ENCODE measurements around the gene FAM20C. TPM values are rescaled to one million over a fixed set of nuclear protein-coding genes. Genes with fewer than 3 reads are reported as not detected.
A peak's percentile ranks its signal among the peaks of the same experiment; 100 is the strongest.

Gene FAM20C
- total RNA-seq, 1 experiment from 2014 or later = 8.8 TPM

DNA sequence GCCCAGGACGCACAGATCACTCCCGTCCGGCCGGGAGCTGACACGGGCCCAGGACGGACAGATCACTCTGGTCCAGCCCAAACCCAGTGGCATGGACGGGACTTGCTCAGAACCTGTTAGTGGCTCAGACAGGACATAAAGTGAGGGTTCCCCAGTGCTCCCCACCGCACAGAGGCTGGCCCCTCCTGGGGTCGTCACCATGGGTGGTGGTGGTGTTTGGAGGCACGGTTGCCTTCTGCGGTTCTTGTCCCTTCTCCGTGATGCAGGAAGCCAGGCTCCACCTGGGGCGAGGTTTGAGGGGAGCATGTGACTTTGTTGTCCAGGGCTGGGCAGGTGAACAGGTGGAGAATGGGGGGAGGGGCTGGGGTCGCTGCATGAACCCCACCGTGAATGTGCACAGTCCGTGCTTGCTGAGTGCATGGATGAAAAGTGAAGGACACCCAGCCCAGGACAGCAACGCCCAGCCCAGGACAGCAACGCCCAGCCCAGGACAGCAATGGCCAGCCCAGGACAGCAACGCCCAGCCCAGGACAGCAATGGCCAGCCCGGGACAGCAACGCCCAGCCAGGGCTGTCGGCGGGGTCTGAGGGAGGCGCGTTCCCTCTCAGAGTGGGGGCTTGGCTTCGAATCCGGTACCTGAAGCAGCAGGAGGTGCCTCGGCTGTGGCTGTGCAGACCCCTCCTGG, 26.7 kb downstream of the FAM20C start:
- POLR2A ChIA-PET = no interaction called here
- TF ChIP-seq, protein P1, sequence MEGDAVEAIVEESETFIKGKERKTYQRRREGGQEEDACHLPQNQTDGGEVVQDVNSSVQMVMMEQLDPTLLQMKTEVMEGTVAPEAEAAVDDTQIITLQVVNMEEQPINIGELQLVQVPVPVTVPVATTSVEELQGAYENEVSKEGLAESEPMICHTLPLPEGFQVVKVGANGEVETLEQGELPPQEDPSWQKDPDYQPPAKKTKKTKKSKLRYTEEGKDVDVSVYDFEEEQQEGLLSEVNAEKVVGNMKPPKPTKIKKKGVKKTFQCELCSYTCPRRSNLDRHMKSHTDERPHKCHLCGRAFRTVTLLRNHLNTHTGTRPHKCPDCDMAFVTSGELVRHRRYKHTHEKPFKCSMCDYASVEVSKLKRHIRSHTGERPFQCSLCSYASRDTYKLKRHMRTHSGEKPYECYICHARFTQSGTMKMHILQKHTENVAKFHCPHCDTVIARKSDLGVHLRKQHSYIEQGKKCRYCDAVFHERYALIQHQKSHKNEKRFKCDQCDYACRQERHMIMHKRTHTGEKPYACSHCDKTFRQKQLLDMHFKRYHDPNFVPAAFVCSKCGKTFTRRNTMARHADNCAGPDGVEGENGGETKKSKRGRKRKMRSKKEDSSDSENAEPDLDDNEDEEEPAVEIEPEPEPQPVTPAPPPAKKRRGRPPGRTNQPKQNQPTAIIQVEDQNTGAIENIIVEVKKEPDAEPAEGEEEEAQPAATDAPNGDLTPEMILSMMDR (IDR thresholded peaks at IDR 0.05; ENCODE audit: unreplicated experiment) = no peak
- Mint-ChIP-seq H3K4me3 (ENCODE audit: unreplicated experiment) (no peak overlapping the region), H3K9me3 (ENCODE audit: unreplicated experiment) (no peaks in the 10 kb centered on the region), H3K36me3 (ENCODE audit: insufficient read depth, unreplicated experiment) (peaks cover 4% of the 10 kb centered on the region), H3K27me3 (ENCODE audit: insufficient read depth, unreplicated experiment) (no peaks in the 10 kb centered on the region), H3K4me1 (ENCODE audit: insufficient read depth, unreplicated experiment) (peaks cover 12% of the 10 kb centered on the region), H3K27ac (ENCODE audit: low read depth, unreplicated experiment) (no peak overlapping the region)
- BruUV-seq (replicated peaks) = no TSS peak
- intact Hi-C loops (cut with micrococcal nuclease) = no loop called here
- DNase-seq (ENCODE audit: unreplicated experiment) = no peak
- CTCF ChIA-PET = interaction anchor here (0.7 kb wide), 1 partner anchor 9 kb away, joined by 3 read pairs; no protein-coding TSS in a partner anchor

DNA sequence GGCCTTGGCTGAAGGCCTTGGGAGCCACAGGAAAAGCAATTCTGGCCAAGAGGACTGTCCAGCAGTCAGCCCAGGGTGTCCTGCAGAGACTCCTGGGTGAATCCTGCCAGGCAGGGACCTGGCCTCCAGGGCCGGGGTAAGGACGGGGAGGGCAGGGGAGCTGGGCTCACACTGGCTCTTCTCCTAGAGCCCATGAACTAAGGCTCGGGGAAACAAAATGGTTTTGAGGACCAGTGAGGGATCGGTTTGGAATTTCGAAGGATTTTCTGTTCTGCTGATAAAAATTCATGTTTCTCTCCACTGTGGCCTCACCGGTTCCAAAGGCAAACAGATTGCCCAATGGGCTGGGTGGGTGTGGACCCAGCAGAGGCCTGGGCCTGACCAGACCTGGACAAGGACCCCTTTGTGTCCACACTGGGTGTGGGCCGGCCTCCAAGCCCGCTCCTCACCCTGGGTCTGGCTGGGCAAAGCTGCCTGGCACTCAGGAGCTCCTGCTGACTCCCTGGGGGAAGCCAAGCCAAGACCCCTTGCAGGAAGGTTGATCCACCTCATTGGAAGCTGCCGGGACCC, 27.3 kb downstream of the FAM20C start:
- ChIA-PET CTCF (interaction anchor here (0.5 kb wide), 1 partner anchor 54 kb away, joined by 3 read pairs; no protein-coding TSS in a partner anchor), POLR2A (no interaction called here)
- no peaks in the 10 kb centered on the region for H3K27me3 Mint-ChIP-seq (ENCODE audit: insufficient read depth, unreplicated experiment)
- H3K36me3 Mint-ChIP-seq (ENCODE audit: insufficient read depth, unreplicated experiment) = peaks cover 4% of the 10 kb centered on the region
- no peaks in the 10 kb centered on the region for H3K9me3 Mint-ChIP-seq (ENCODE audit: unreplicated experiment)
- intact Hi-C loops (cut with micrococcal nuclease) = no loop called here
- H3K4me3 Mint-ChIP-seq (ENCODE audit: unreplicated experiment) = no peak overlapping the region
- TF ChIP-seq, protein P1 (IDR thresholded peaks at IDR 0.05; ENCODE audit: unreplicated experiment) = no peak
- no TSS peak for BruUV-seq (replicated peaks)
- peaks cover 6% of the 10 kb centered on the region for H3K4me1 Mint-ChIP-seq (ENCODE audit: insufficient read depth, unreplicated experiment)
- H3K27ac Mint-ChIP-seq (ENCODE audit: low read depth, unreplicated experiment) = no peak overlapping the region
- DNase-seq (ENCODE audit: unreplicated experiment) = no peak

DNA sequence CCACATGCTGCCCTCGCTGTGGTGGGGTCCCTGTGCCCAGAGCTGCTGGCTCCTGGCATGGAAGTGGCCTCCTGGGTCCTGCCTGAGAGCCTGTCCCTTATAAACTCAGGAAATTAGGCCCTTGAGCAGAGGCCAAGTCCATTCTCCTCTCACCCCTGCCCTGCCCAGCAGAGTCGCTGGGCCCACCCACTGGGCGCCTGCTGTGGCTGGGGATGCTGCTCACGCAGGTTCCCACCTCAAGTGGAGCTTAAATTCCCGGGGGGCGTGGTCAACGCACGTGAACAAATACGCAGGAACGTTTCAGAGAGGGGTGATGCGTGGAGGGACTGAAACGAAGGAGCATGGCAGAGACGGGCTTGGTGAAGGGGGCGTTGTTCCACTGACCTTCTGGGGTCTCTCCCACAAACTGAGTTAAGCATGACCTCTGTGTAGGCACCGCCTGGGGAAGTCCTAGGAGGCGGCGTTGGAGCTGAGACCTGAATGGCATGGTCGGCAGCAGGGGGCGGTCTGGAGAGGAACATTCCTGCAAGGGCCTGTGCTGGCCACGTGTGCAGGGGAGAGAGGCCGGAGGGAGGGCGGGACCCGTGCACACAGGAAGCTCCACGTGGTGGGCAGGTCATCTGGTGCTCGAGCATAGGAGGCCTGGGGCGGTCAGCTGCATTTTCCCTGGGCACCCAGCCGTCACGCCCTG, 27.9 kb downstream of the FAM20C start:
- no peak overlapping the region for H3K27ac Mint-ChIP-seq (ENCODE audit: low read depth, unreplicated experiment)
- H3K4me1 Mint-ChIP-seq (ENCODE audit: insufficient read depth, unreplicated experiment) = no peaks in the 10 kb centered on the region
- DNase-seq (ENCODE audit: unreplicated experiment) = no peak
- H3K36me3 Mint-ChIP-seq (ENCODE audit: insufficient read depth, unreplicated experiment) = peaks cover 4% of the 10 kb centered on the region
- intact Hi-C loops (cut with micrococcal nuclease) = no loop called here
- H3K9me3 Mint-ChIP-seq (ENCODE audit: unreplicated experiment) = no peaks in the 10 kb centered on the region
- POLR2A ChIA-PET = no interaction called here
- H3K27me3 Mint-ChIP-seq (ENCODE audit: insufficient read depth, unreplicated experiment) = no peaks in the 10 kb centered on the region
- TF ChIP-seq, protein P1 (IDR thresholded peaks at IDR 0.05; ENCODE audit: unreplicated experiment) = no peak
- CTCF ChIA-PET = interaction anchor here (0.5 kb wide), 1 partner anchor 53 kb away, joined by 3 read pairs; no protein-coding TSS in a partner anchor
- BruUV-seq (replicated peaks) = no TSS peak
- no peak overlapping the region for H3K4me3 Mint-ChIP-seq (ENCODE audit: unreplicated experiment)

DNA sequence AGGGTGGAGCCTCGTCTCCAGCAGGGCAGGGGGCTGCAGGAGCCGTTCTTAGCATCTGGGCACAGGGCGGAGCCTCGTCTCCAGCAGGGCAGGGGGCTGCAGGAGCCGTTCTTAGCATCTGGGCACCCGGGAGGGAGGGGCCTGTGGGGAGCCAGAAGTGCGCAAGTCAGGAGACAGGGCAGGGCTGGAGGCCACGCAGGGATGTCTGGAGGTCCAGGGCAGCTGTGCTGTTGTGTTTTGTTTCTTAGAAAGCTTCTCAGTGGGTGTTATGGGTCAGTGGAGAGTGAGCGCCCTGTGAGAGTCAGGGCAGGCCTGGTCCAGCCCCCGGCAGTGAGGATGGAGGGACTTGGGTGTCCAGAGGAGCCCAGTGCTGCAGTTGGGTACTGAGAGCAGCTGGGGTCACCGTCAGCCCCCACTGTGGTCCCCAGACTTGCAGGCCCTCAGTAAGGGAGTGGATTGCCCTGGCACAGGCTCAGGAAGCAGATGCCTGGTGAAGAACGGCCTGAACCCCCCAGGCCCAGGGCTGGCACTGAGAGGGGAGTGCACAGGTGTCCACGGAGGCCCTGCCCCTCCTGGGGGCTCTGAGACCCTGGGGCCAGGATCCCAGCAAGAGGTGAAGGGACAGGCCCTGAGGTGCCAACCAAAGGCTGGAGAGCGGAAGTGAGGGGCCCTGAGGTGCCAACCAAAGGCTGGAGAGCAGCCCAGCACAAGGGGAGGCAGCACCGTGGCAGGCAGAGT, 29.8 kb downstream of the FAM20C start:
- ChIA-PET POLR2A (no interaction called here), CTCF (no interaction called here)
- DNase-seq (ENCODE audit: unreplicated experiment) = no peak
- intact Hi-C loops (cut with micrococcal nuclease) = no loop called here
- peak overlapping the region; percentile 4 for H3K27ac Mint-ChIP-seq (ENCODE audit: low read depth, unreplicated experiment)
- no peaks in the 10 kb centered on the region for H3K4me1 Mint-ChIP-seq (ENCODE audit: insufficient read depth, unreplicated experiment)
- no TSS peak for BruUV-seq (replicated peaks)
- no peak overlapping the region for H3K4me3 Mint-ChIP-seq (ENCODE audit: unreplicated experiment)
- TF ChIP-seq, protein P1 (IDR thresholded peaks at IDR 0.05; ENCODE audit: unreplicated experiment) = no peak
- H3K9me3 Mint-ChIP-seq (ENCODE audit: unreplicated experiment) = no peaks in the 10 kb centered on the region
- peaks cover 4% of the 10 kb centered on the region for H3K36me3 Mint-ChIP-seq (ENCODE audit: insufficient read depth, unreplicated experiment)
- H3K27me3 Mint-ChIP-seq (ENCODE audit: insufficient read depth, unreplicated experiment) = no peaks in the 10 kb centered on the region
